Muscle layer of duodenum (tissue), 2 donors: Measurements from ENCODE around the gene UBXN11.

Experiments used
- H3K27ac ChIP-seq: one replicate; pipeline ENCODE4 v1.7.0; 2013; ENCODE audit warnings: mild to moderate bottlenecking, low read length
- H3K27me3 ChIP-seq: one replicate; pipeline ENCODE4 v1.7.0; 2013; ENCODE audit warnings: low read depth, mild to moderate bottlenecking, control low read depth, low read length
- H3K36me3 ChIP-seq, 2 donors: one replicate each; pipeline ENCODE4 v1.7.0; 2013; ENCODE audit warnings: low read length in 2 of 2, control low read depth in 1 of 2, mild to moderate bottlenecking in 1 of 2; ENCODE audit not compliant: insufficient read depth in 2 of 2, control insufficient read depth in 1 of 2
- H3K4me1 ChIP-seq, 2 donors: one replicate each; pipeline ENCODE4 v1.7.0; 2013; ENCODE audit warnings: low read length in 2 of 2, mild to moderate bottlenecking in 2 of 2, control low read depth in 1 of 2, moderate library complexity in 1 of 2; ENCODE audit not compliant: insufficient read depth in 2 of 2, control insufficient read depth in 1 of 2
- H3K4me3 ChIP-seq, 2 donors: one replicate each; pipeline ENCODE4 v1.7.0; 2013; ENCODE audit warnings: low read length in 2 of 2, low read depth in 1 of 2, mild to moderate bottlenecking in 1 of 2
- H3K9me3 ChIP-seq, 2 donors: one replicate each; pipeline ENCODE4 v1.7.0; 2013; ENCODE audit warnings: low read length in 2 of 2, control low read depth in 1 of 2, mild to moderate bottlenecking in 1 of 2; ENCODE audit not compliant: control insufficient read depth in 1 of 2
- donor health status: healthy.

The UBXN11 gene

DNA sequence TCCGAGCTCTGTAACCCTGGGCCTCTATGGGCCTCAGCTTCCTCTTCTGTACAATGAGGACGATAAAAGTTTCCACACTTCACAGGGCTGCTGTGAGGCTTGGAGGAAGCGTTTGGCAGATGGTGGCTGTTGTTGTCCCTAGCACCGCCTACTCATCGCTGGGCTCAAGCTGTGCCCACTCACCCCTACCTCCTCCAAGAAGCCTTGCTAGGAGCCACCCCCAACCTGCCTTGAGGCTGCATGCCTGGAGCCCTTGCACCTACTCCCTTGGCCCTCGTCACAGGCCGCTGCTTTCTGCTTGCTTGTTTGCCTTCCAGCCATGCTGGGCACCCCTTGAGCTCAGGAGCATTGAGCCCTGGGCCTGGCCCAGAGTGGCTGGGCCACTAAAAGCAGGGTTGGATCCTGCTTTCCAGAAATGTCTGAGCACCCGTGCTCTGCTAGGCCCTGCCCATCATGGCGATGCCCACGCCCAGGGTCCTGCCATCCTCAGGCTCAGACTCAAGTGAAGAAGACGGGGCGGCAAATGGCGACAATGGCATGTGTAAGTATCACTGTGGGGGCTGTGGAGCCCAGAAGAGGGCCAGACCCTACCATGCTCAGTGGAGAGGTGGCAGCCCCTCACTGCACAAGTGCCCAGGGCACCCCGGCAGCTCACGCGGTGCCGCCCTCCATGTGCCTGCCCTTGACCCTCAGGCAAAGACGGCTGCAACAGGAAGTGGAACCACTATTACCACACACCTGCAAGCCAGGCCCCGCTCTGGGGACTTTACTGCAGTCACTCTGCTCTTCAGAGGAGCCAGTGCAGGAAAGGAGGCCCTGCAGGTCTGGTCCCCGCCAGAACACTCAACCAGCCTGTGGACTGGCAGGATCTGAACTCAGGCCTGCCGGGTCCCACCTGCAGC lies 17.0 kb downstream of the UBXN11 start:
- Histone ChIP-seq H3K36me3 (peaks cover 0 to 8% of the 10 kb centered on the region in 2 donors), H3K27me3 (no peaks in the 10 kb centered on the region), H3K4me3 (no peak overlapping the region), H3K4me1 (peaks cover 10 to 20% of the 10 kb centered on the region in 2 donors), H3K9me3 (no peaks in the 10 kb centered on the region), H3K27ac (peak overlapping the region; percentile 25)

- peaks cover 0 to 4% of the 10 kb centered on the region in 2 donors for H3K36me3 ChIP-seq
- no peaks in the 10 kb centered on the region for H3K9me3 ChIP-seq
- H3K4me3 ChIP-seq, result no peak overlapping the region
- peak overlapping the region; percentile 25 for H3K27ac ChIP-seq
- H3K4me1 ChIP-seq, result peaks cover 13 to 23% of the 10 kb centered on the region in 2 donors
- no peaks in the 10 kb centered on the region for H3K27me3 ChIP-seq
Observed at GRCh38 chr1:26288311-26288941, 18.0 kb downstream of the UBXN11 start.

GRCh38 chr1:26287811-26288210 lies 18.6 kb downstream of the UBXN11 start:
- no peaks in the 10 kb centered on the region for H3K27me3 ChIP-seq
- peaks cover 13 to 23% of the 10 kb centered on the region in 2 donors for H3K4me1 ChIP-seq
- H3K9me3 ChIP-seq, result no peaks in the 10 kb centered on the region
- peaks cover 0 to under 1% of the 10 kb centered on the region in 2 donors for H3K36me3 ChIP-seq
- H3K4me3 ChIP-seq, result no peak overlapping the region
- peak overlapping the region; percentile 56 for H3K27ac ChIP-seq

- H3K4me1 ChIP-seq, result peaks cover 15 to 23% of the 10 kb centered on the region in 2 donors
- H3K27me3 ChIP-seq, result no peaks in the 10 kb centered on the region
- no peaks in the 10 kb centered on the region for H3K9me3 ChIP-seq
- H3K36me3 ChIP-seq, result no peaks in the 10 kb centered on the region
- H3K27ac ChIP-seq, result peak overlapping the region; percentile 56
- no peak overlapping the region for H3K4me3 ChIP-seq
Observed at GRCh38 chr1:26287033-26287711, 19.3 kb downstream of the UBXN11 start.

DNA sequence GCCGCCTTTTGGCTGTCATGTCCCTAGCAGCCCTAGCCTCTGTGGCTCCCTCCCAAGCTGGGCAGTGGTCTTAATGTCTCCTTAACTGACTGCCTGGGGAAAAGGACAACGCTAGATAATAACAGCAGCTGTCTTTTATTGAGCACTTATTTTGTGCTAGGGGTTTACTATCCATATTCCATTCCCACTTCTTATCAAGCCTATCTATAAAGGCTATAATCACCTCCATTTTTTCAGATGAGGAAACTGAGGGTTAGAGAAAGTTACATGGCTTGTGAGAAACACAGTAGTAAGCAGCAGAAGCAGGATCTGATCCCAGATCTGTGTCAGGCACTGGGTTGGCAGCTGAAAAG lies 20.4 kb downstream of the UBXN11 start:
- Histone ChIP-seq H3K4me3 (no peak overlapping the region), H3K9me3 (no peaks in the 10 kb centered on the region), H3K36me3 (peaks cover 0 to 6% of the 10 kb centered on the region in 2 donors), H3K27ac (peak overlapping the region; percentile 14), H3K4me1 (peaks cover 23 to 24% of the 10 kb centered on the region in 2 donors), H3K27me3 (no peaks in the 10 kb centered on the region)

DNA sequence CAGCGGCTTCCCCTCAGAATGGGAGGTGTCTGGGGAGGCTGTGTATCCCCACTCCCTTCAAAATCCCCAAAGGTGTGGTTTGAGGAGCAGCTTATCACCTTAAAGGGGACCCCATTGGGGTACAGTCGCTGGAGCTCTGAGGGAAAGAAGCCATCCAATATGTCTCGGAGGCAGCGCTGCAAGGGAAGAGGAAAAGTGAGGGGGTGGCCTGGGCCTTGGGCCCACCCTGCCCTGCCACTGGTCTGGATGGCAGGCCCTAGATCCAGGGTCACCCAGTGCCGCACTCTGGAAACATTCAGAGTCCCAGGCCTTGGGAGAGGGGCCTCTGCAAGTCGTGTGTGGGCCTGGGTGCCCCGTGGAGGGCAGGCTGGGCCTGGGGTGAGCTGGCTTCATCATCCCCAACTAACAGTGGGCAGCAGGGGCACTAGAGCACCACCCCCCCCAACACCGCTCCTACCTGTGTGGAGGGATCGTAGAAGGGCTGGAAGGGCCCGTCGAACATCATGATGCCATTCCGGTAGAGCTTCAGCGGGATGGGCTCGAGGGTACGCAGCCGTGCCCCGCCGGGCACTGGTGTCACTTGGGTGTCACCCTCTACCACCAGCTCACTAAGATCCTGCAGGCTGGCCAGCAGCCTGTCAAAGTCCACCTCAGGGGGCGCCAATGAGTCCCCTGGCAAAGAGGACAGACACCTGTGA lies 20.9 kb downstream of the UBXN11 start:
- Histone ChIP-seq H3K27ac (peak overlapping the region; percentile 1), H3K4me3 (no peak overlapping the region), H3K36me3 (peaks cover 0 to 7% of the 10 kb centered on the region in 2 donors), H3K4me1 (peaks cover 23 to 26% of the 10 kb centered on the region in 2 donors), H3K9me3 (no peaks in the 10 kb centered on the region), H3K27me3 (no peaks in the 10 kb centered on the region)

DNA sequence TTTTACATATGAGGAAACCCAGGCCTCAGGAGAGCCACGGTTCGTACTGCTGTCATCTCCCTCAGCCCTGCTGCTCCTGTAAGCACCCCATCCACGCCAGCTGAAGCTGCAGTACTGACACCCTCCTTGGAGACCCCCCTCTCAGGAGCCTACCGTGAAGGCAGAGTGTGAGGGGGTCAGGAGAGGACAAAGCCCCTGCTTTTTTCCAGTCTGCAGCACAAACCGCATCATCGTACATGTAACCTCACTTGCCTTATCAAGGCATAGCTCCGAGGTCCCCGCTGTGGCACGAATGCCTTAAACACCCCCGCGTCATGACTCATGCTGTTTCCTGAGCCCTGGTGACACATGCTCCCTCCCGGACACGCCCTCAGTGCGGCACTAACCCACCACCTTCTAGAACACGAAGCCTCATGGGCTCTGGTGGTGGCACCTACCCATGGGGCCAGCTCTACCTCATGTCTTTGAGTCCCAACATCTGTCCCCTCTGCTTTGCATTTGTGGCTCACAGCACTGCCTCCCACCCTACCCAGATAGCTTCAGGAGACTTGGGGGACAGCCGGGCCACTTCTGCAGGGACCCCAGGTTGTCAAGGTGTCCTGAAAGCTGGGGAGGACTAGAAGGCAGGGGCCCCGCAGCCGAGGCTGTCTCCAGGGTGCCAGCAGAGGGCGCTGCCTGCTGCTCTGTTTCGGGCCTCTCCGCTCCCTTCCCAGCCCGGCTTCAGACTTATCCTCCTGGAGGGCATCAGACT lies 21.7 kb downstream of the UBXN11 start:
- H3K4me1 ChIP-seq, result peaks cover 21 to 29% of the 10 kb centered on the region in 2 donors

DNA sequence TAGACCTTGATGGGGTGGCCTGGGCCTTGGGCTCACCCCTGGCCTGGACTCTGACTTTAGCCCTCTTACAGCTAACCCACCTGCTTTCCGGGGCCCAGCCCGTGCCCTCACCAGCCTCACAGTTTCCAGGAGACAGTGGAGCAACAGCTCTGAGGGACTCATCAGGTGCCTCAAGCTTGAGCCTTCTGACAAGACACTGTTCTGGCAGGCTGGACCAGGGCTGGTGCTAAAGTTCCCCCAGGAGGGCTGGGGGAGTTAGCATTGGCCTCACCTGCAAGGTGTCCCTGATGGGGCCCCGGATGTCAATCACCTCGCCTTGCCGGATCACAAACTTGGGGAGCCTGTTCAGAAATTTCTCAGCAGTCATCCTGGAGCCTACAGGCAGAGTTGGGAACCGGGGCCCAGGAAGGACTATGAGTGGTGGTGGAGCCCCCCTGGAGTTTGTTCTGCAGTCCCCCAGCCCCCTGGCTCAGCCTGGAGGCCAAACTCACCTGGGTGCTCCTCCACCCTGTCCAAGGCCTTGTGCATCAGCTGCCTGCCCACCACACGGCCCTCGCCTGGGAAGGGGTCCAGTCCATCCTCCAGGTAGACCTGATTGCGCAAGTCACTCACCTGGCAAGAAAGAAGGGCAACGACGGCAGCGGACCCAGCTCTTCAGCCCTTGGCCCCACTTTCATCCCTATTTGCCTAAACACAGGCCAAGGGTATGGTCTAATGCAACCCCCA lies 22.4 kb downstream of the UBXN11 start:
- H3K27me3 ChIP-seq, result no peaks in the 10 kb centered on the region
- peaks cover 0 to 7% of the 10 kb centered on the region in 2 donors for H3K36me3 ChIP-seq
- no peak overlapping the region for H3K4me3 ChIP-seq
- no peaks in the 10 kb centered on the region for H3K9me3 ChIP-seq
- peaks cover 23 to 32% of the 10 kb centered on the region in 2 donors for H3K4me1 ChIP-seq
- H3K27ac ChIP-seq, result peak overlapping the region; percentile 14

More for the DNA sequence above, 21.7 kb downstream of the UBXN11 start:
- Histone ChIP-seq H3K27ac (peak overlapping the region; percentile 14), H3K9me3 (no peaks in the 10 kb centered on the region), H3K4me3 (no peak overlapping the region), H3K36me3 (peaks cover 0 to 7% of the 10 kb centered on the region in 2 donors), H3K27me3 (no peaks in the 10 kb centered on the region)

DNA sequence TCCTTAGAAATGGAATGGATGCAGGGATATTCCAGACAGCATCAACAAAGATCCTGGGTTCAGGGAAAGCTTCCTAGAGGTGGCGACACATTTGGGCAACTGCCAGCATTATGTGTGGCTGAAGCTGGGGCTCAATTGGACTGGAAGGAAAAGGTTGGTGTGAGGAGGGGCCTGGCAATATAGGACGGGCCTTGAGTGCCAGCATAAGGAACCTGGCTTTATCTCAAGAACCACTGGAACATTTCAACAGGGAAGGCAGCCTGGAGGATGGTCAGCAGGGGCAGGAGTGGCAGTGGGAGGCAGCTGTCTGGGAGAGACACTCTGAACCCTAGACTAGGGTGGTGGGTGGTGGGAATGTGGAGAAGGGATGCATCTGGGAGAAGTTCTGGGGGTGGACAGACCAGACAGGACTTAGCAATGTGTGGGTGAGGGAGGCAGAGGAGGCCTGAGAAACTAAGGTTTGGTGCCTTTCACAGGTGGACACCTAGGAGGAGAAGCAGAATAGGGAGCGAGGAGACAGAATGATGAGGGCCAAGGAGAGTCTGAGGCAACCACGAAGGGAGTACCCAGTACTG lies 23.1 kb downstream of the UBXN11 start:
- H3K36me3 ChIP-seq, result peaks cover 0 to 7% of the 10 kb centered on the region in 2 donors
- H3K9me3 ChIP-seq, result no peaks in the 10 kb centered on the region
- no peak overlapping the region for H3K4me3 ChIP-seq
- H3K4me1 ChIP-seq, result peaks cover 25 to 38% of the 10 kb centered on the region in 2 donors
- H3K27ac ChIP-seq, result peak overlapping the region; percentile 2
- H3K27me3 ChIP-seq, result no peaks in the 10 kb centered on the region
